Spinal cord (tissue), 10 donors: ENCODE results near the gene FAAP20. TPM values are rescaled to one million over a fixed set of nuclear protein-coding genes. Genes with fewer than 3 reads are reported as not detected.

ENCODE experiments used
- DNase-seq, 6 donors: peaks; one replicate each; pipeline versions ENCODE4 v3.0.0 to v3.0.0-alpha.2; 2013 to 2015; ENCODE audit warnings: low spot score in 6 of 6, low read depth in 4 of 6
- H3K27ac ChIP-seq: one replicate; pipeline ENCODE4 v1.5.1; 2013; ENCODE audit warnings: low read depth, low read length, control low read depth
- H3K27me3 ChIP-seq: one replicate; pipeline ENCODE4 v1.6.1; 2013; ENCODE audit warnings: low read length; ENCODE audit not compliant: control insufficient read depth, insufficient read depth
- H3K36me3 ChIP-seq: one replicate; pipeline ENCODE4 v1.6.1; 2013; ENCODE audit warnings: low read length; ENCODE audit not compliant: control insufficient read depth, insufficient read depth
- H3K4me1 ChIP-seq: one replicate; pipeline ENCODE4 v1.6.1; 2013; ENCODE audit warnings: low read length; ENCODE audit not compliant: control insufficient read depth, insufficient read depth
- H3K4me3 ChIP-seq: one replicate; pipeline ENCODE4 v1.5.1; 2013; ENCODE audit warnings: low read depth, low read length, control low read depth
- H3K9me3 ChIP-seq: one replicate; pipeline ENCODE4 v1.6.1; 2013; ENCODE audit warnings: low read length; ENCODE audit not compliant: control insufficient read depth, insufficient read depth
- WGBS: methylation state at CpG from one replicate; pipeline ENCODE4 v1.1.5; 2013; ENCODE audit warnings: missing lambda C conversion rate; ENCODE audit not compliant: insufficient coverage; 5-methylcytosine and 5-hydroxymethylcytosine counted together
- polyA plus RNA-seq, 2 donors: library from polyadenylated mRNA; unstranded; fragments of 120-200 nt; gene quantifications; one replicate each; pipeline ENCODE4 v1.2.1, GENCODE V29; 2013; ENCODE audit not compliant: insufficient read length in 2 of 2
- total RNA-seq, 2 donors: library from RNA; depleted of rRNA in 1 of 2; stranded (reverse); fragments of 120-200 nt in 1 of 2; fragments of >200 nt in 1 of 2; gene quantifications; one replicate each; pipeline versions ENCODE4 v1.2.3 to v1.2.4, GENCODE V29; 2013 to 2014
- donor health status: healthy.

FAAP20 gene
- total and polyA plus RNA-seq, 4 donors, result 15.5 to 96.8 (median 57.3) TPM

GRCh38 chr1:2174348-2175054 is 20.1 kb downstream of the FAAP20 start:
- Histone ChIP-seq H3K9me3 (no peaks in the 10 kb centered on the region), H3K4me1 (peaks cover 21% of the 10 kb centered on the region), H3K4me3 (peak overlapping the region; percentile 9), H3K36me3 (peaks cover 84% of the 10 kb centered on the region), H3K27me3 (no peaks in the 10 kb centered on the region), H3K27ac (no peak overlapping the region)
- DNase-seq, result peak in 2 of 6 donors; percentile 77 to 79
- 21% methylated on average over 25 of the region's 31 CpGs for WGBS

DNA sequence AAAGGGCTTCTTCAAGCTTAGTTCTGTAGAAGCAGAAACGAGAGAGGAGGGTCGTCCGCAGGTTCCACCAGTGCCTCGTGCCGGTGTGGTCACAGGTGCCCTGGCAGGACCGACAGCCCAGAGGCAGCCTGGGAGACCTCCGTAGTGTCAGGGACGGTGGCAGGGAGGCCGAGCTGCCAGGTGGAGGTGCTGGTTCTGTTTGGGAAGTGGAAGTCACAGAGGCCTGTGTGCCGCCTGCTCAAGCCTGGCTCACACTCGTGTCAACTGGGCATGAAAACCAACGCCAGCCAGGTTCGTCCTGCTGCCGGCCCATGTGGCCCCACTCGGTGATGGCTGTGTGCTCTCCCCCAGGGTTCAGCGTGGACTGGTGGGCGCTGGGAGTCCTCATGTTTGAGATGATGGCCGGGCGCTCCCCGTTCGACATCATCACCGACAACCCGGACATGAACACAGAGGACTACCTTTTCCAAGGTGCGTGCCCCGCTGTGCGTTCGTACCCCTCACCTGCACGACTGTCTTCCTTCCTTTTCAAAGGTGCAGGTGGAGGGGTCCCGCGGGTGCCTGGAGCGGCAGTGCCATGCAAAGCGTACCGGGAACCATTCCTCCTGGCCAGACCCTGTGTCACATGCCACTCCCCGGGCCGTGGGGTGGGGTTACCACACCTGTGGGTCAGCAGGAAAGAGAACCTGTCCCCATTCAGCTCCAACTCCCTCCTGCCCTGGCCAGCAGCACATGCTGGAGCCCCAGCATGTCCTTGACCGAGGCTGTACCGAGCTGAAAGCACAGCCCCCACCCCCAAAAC is 20.8 kb downstream of the FAAP20 start:
- Histone ChIP-seq H3K4me3 (no peak overlapping the region), H3K9me3 (no peaks in the 10 kb centered on the region), H3K27ac (no peak overlapping the region), H3K27me3 (no peaks in the 10 kb centered on the region), H3K36me3 (peaks cover 84% of the 10 kb centered on the region), H3K4me1 (peaks cover 23% of the 10 kb centered on the region)
- 84% methylated on average over 36 of the region's 37 CpGs for WGBS
- DNase-seq, result no peak

DNA sequence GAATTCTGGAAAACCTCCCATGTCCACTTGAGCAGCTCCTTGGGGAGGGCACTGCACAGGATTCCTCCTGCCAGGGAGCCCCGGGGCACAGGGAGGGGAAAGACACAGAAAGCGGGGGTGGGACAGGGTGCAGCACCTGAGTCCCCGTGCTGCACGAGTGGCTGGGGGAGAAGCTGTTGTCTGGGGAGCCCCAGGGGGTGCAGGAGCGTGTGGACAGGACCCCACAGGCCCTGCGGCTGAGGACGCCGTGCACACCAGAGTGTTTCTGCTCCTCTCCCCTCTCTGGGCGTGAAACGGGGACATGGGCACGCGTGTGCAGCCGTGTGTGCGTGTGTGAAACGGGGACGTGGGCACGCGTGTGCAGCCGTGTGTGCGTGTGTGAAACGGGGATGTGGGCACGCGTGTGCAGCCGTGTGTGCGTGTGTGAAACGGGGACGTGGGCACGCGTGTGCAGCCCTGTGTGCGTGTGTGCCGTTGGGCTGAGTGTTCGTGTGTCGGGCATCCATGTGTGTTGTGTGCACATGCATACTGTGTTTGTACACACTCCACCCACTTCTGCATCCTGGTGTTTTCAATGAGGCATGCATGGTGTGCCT is 21.9 kb downstream of the FAAP20 start:
- Histone ChIP-seq H3K4me3 (no peak overlapping the region), H3K36me3 (peaks cover 78% of the 10 kb centered on the region), H3K27ac (no peak overlapping the region), H3K4me1 (peaks cover 23% of the 10 kb centered on the region), H3K9me3 (no peaks in the 10 kb centered on the region), H3K27me3 (no peaks in the 10 kb centered on the region)
- DNase-seq, result no peak
- 92% methylated on average over 21 of the region's 33 CpGs for WGBS

- H3K4me3 ChIP-seq, result no peak overlapping the region
- 94% methylated on average over 25 of the region's 26 CpGs for WGBS
- H3K36me3 ChIP-seq, result peaks cover 75% of the 10 kb centered on the region
- no peak for DNase-seq
- H3K27ac ChIP-seq, result no peak overlapping the region
- H3K4me1 ChIP-seq, result peaks cover 23% of the 10 kb centered on the region
- no peaks in the 10 kb centered on the region for H3K27me3 ChIP-seq
- no peaks in the 10 kb centered on the region for H3K9me3 ChIP-seq
Observed at GRCh38 chr1:2172012-2172411, 22.6 kb downstream of the FAAP20 start.

GRCh38 chr1:2170211-2170610 is 24.4 kb downstream of the FAAP20 start:
- no peak overlapping the region for H3K4me3 ChIP-seq
- H3K27ac ChIP-seq, result no peak overlapping the region
- no peaks in the 10 kb centered on the region for H3K9me3 ChIP-seq
- DNase-seq, result no peak
- 83% methylated on average over 9 of the region's 11 CpGs for WGBS
- H3K27me3 ChIP-seq, result no peaks in the 10 kb centered on the region
- H3K36me3 ChIP-seq, result peaks cover 75% of the 10 kb centered on the region
- H3K4me1 ChIP-seq, result peaks cover 15% of the 10 kb centered on the region

DNA sequence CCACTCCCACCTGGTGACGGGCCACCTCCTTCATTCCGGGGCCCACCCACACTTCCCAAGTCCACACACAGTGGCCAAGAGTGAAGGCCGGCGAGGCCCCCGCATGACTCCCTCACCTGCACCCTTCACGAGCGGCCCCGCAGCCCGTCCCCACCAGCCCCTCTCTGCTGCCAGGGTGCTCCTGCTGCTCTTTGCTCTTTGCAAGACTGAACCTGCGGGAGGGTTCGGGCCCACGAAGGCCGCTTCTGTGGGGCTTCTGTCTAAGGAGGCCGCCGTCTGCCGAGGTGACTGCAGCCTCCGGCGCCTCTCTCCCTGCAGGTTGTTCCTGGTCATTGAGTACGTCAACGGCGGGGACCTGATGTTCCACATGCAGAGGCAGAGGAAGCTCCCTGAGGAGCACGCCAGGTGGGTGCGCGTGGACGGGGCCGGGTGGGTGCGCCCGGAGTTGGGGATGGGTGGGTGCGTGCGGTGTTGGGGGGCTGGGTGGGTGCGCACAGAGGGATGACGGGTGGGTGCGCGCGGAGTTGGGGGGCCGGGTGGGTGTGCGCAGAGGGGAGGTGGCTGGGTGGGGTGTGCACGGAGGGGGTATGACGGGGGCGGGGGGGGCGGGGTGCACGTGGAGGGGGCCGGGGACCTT is 25.3 kb downstream of the FAAP20 start:
- Histone ChIP-seq H3K9me3 (no peaks in the 10 kb centered on the region), H3K4me3 (no peak overlapping the region), H3K4me1 (peaks cover 10% of the 10 kb centered on the region), H3K36me3 (peaks cover 73% of the 10 kb centered on the region), H3K27me3 (no peaks in the 10 kb centered on the region), H3K27ac (no peak overlapping the region)
- no peak for DNase-seq
- WGBS, result 95% methylated on average over 21 of the region's 43 CpGs

- H3K4me1 ChIP-seq, result peaks cover 5% of the 10 kb centered on the region
- H3K27ac ChIP-seq, result no peak overlapping the region
- WGBS, result 87% methylated on average over 3 of the region's 12 CpGs
- no peaks in the 10 kb centered on the region for H3K9me3 ChIP-seq
- peaks cover 68% of the 10 kb centered on the region for H3K36me3 ChIP-seq
- H3K4me3 ChIP-seq, result no peak overlapping the region
- no peak for DNase-seq
- no peaks in the 10 kb centered on the region for H3K27me3 ChIP-seq
Observed at GRCh38 chr1:2168535-2168934, 26.0 kb downstream of the FAAP20 start.

- DNase-seq, result no peak
- Histone ChIP-seq H3K36me3 (peaks cover 67% of the 10 kb centered on the region), H3K9me3 (no peaks in the 10 kb centered on the region), H3K27me3 (no peaks in the 10 kb centered on the region), H3K4me3 (no peak overlapping the region), H3K27ac (no peak overlapping the region), H3K4me1 (peaks cover 5% of the 10 kb centered on the region)
- WGBS, result 90% methylated on average over 13 of the region's 13 CpGs
Observed at GRCh38 chr1:2168090-2168489, 26.5 kb downstream of the FAAP20 start.

GRCh38 chr1:2166695-2167094 is 27.9 kb downstream of the FAAP20 start:
- 89% methylated on average over 6 of the region's 10 CpGs for whole genome bisulfite sequencing

More at GRCh38 chr1:2166695-2167094, 27.9 kb downstream of the FAAP20 start:
- Histone ChIP-seq H3K4me1 (peaks cover 5% of the 10 kb centered on the region), H3K36me3 (peaks cover 57% of the 10 kb centered on the region), H3K4me3 (no peak overlapping the region), H3K27ac (no peak overlapping the region), H3K9me3 (no peaks in the 10 kb centered on the region), H3K27me3 (no peaks in the 10 kb centered on the region)
- no peak for DNase-seq
